ENCODE measurements around the gene IFNE. TPM values are rescaled to one million over a fixed set of nuclear protein-coding genes. Genes with fewer than 3 reads are reported as not detected.

IFNE gene
- total RNA-seq, 2 experiments from 2014 or later, result not detected

DNA sequence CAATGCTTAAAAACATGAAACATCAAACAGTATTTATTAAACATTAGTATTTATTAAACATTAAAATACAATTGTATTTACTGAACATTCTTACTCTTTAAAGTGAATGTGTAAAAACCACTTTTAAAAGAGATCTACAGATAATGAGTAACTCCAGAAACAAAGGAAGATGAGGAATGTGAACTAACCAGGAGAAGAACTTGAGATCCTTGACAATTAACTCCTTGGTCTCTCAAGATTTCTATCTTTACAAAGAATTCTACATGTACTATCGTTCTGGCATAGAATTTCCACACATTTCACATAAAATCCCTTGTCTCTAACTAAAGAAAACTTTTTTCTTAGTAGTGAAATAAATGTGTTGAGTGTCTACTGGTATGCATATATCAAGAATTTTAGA is 28.7 kb upstream of the IFNE start:
- Mint-ChIP-seq H3K4me1 (peaks cover 6% of the 10 kb centered on the region), H3K27me3 (no peaks in the 10 kb centered on the region), H3K36me3 (no peaks in the 10 kb centered on the region), H3K27ac (no peak overlapping the region), H3K9me3 (ENCODE audit: low read depth) (no peaks in the 10 kb centered on the region), H3K4me3 (no peak overlapping the region)
- no peak for ATAC-seq
- no peak for DNase-seq
- CTCF ChIA-PET, result no interaction called here

DNA sequence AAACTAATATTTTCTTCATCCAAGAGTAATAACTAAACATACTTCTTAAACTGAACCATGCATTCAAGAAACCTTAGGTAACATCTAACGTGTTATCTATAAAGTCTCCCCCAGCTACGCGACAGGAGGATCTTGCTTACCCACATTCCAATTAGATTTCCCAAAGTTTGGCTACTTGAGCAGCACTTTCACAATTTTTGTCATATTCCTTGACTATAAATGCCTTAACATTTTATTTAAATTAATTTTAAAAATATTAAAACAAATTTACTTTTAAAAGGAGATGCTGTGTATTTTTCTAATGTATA is 25.3 kb upstream of the IFNE start:
- H3K27ac Mint-ChIP-seq, result no peak overlapping the region
- DNase-seq, result no peak
- H3K36me3 Mint-ChIP-seq, result no peaks in the 10 kb centered on the region

DNA sequence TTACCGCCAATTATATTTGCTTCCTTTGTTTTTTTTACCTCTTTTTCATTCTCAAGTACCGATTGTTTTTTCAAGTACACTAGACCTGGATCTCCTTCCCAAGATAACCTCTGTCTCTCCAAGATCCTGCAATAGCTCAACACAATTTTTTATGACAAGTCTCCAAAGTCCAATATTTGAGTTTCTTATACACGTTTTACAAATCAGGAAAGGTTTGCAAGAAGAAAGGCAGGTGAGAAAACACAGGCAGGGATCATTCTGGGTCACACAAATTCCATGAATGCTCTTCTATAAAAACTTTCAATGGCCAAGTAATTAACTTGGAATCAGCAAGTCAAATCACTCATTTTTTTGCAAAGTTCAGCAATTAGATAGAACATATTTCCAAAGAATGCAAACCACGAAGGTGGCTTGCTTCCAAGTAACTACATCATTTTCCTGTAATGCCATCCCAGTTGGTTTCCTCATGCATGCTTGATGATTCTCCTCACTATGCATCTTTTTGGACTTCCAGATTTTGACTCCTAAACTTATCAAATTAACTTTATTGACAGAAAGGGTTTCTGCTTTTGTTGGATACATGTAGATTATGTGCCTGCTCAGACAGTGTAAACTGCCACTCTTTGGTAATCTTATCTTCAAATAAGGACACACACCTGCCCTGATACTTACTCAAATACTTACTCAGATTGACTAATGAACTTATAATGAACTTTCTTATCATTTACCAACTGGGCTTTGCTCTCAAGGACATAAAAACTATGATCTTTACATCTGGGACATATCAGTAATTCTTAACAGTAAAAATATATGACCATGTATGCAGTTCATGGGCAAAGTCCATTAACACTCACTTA is 24.7 kb upstream of the IFNE start:
- ATAC-seq (no peak), DNase-seq (no peak)
- Mint-ChIP-seq H3K4me3 (no peak overlapping the region), H3K36me3 (no peaks in the 10 kb centered on the region), H3K9me3 (ENCODE audit: low read depth) (no peaks in the 10 kb centered on the region), H3K27me3 (no peaks in the 10 kb centered on the region), H3K4me1 (peaks cover 7% of the 10 kb centered on the region), H3K27ac (no peak overlapping the region)
- CTCF ChIA-PET, result no interaction called here

More for the DNA sequence above, 25.3 kb upstream of the IFNE start:
- CTCF ChIA-PET, result no interaction called here
- Mint-ChIP-seq H3K4me3 (no peak overlapping the region), H3K4me1 (peaks cover 7% of the 10 kb centered on the region), H3K9me3 (ENCODE audit: low read depth) (no peaks in the 10 kb centered on the region), H3K27me3 (no peaks in the 10 kb centered on the region)
- no peak for ATAC-seq

DNA sequence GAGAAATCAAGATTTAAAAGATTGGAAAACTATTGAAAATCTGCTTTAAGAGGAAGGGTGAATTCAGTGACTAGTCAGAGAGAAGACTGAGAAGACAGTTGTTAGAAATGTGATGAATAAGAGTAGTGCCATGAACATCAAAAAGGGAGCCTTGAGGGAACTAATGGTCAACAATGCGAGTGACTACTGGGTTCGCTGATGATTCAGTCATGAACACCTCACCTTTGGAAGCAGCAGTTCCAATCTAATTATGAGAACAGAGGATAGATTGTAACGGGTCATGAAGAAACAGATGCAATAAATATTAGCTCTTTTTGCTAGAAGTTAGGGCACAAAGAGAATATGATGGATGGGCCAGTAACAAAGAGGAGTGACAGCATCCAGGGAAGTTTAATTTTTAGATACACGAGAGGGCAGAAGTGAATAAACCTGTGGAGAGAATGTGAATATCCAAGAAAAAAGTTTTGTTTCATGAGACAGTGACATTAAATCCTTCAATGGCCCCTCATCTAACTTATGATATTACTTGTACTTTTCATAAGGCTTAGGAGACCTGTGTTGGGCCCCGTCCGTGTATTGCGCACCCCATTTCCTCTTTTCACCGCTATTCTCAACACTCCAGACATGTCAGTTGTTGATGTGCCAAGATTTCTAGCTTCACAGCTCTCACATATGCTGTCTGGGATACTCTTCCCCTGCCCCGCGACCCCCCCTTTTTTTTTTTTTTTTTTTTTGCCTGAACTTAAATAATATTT is 23.5 kb upstream of the IFNE start:
- no peaks in the 10 kb centered on the region for H3K9me3 Mint-ChIP-seq (ENCODE audit: low read depth)
- H3K4me3 Mint-ChIP-seq, result no peak overlapping the region
- no peaks in the 10 kb centered on the region for H3K36me3 Mint-ChIP-seq
- CTCF ChIA-PET, result no interaction called here
- ATAC-seq (no peak), DNase-seq (no peak)
- H3K27ac Mint-ChIP-seq, result no peak overlapping the region
- peaks cover 9% of the 10 kb centered on the region for H3K4me1 Mint-ChIP-seq
- H3K27me3 Mint-ChIP-seq, result no peaks in the 10 kb centered on the region

DNA sequence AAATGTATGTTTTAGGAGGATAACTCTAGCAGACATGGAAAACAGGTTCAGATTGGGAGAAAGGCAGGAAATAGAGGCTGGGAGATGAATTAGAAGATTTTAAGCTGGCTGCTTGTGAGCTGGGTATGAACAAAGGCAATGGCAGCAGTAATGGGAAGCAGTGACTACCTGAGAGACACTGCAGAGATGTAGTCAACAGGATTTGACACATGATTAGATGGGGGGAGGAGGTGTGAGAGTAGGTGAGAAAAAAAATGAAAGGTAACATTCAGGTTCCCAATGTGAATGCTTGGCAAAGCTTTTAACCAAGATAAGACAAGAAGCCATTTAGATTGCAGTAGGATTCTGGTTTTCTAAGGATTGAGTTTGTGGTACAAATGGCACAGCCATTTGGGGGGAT is 22.8 kb upstream of the IFNE start:
- CTCF ChIA-PET, result no interaction called here
- ATAC-seq (no peak), DNase-seq (no peak)
- H3K27me3 Mint-ChIP-seq, result no peaks in the 10 kb centered on the region
- no peaks in the 10 kb centered on the region for H3K9me3 Mint-ChIP-seq (ENCODE audit: low read depth)
- H3K4me3 Mint-ChIP-seq, result no peak overlapping the region
- no peaks in the 10 kb centered on the region for H3K36me3 Mint-ChIP-seq
- no peak overlapping the region for H3K27ac Mint-ChIP-seq
- peaks cover 12% of the 10 kb centered on the region for H3K4me1 Mint-ChIP-seq

DNA sequence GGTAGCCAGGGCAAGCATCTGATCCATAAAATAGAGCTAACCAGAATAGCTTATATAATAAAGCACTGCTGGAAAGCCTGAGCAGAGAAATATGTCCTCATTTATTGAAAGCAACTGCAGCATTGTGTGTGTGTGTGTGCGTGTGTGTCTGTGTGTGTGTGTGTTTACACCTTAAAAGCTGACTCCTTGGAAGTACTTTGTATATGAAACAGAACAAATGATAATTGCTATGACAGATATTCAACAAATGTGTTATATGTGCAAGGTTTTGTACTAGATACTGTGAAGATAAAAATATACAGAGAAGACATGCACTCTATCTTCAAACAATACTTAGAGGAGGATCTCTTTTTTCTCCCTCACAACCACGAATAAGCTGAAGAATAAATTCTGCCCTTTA is 22.0 kb upstream of the IFNE start:
- Mint-ChIP-seq H3K27me3 (no peaks in the 10 kb centered on the region), H3K9me3 (ENCODE audit: low read depth) (no peaks in the 10 kb centered on the region), H3K27ac (no peak overlapping the region), H3K4me1 (peaks cover 12% of the 10 kb centered on the region), H3K36me3 (no peaks in the 10 kb centered on the region), H3K4me3 (no peak overlapping the region)
- DNase-seq (no peak), ATAC-seq (no peak)
- CTCF ChIA-PET, result no interaction called here

DNA sequence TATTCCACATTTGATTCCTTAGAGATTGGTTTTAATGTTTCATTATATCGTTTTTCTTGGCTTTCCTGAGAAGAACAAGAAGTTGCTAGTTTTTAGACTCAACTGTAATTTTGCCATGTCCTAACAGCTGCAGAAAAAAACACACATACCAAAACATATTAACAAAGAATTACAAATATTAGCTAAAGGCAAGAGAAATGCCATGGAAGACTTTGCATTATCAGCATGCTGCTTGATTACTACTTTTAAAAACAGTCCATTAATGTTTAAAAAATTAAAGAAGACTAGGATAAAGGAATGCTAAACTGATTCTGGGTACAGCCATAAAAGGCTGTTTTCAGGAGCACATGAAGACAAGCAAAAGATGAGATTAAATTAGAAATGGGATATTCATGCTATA is 20.5 kb upstream of the IFNE start:
- DNase-seq (no peak), ATAC-seq (no peak)
- CTCF ChIA-PET, result no interaction called here
- no peak overlapping the region for H3K27ac Mint-ChIP-seq
- H3K27me3 Mint-ChIP-seq, result no peaks in the 10 kb centered on the region
- H3K4me3 Mint-ChIP-seq, result no peak overlapping the region
- H3K36me3 Mint-ChIP-seq, result no peaks in the 10 kb centered on the region
- H3K4me1 Mint-ChIP-seq, result peaks cover 12% of the 10 kb centered on the region
- no peaks in the 10 kb centered on the region for H3K9me3 Mint-ChIP-seq (ENCODE audit: low read depth)

DNA sequence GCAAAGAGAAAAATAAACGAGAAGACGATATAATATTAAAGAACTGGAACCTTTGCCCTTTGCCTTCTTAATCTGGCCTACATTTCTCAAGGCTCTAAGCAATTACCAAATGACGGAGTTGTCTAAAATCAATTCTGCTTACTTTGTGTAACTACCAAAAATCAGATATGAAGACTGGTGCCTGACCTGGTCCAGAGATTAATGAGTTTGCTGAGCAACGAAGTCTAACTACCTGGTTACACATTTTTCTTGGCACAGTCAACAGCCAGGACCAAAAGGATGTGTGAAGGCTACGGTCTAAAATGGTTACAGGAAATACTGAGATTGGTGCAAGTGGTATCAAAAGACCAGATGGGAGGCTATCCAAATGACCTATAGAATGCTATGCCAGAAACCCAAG is 17.8 kb upstream of the IFNE start:
- Mint-ChIP-seq H3K4me1 (peaks cover 5% of the 10 kb centered on the region), H3K4me3 (no peak overlapping the region), H3K27ac (no peak overlapping the region), H3K36me3 (no peaks in the 10 kb centered on the region), H3K27me3 (no peaks in the 10 kb centered on the region), H3K9me3 (ENCODE audit: low read depth) (no peaks in the 10 kb centered on the region)
- CTCF ChIA-PET, result no interaction called here
- no peak for ATAC-seq
- DNase-seq, result no peak

DNA sequence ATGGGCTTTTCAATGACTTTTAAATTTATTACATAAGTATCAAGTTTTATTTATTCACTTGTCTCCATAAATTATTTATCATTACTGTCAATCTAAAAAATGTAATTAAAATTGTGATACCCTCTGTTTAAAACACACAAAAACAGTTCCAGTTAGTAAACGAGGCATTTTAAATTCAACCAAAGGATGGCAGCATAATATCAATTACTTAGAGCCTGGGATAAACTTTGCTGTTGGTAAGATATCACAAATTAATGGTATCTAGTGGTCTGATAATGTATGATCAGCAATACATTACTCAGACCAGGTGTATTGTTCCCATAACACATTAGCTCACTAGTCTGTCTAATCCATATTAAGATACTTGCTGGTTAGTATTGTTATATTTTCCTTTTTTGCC is 9.6 kb upstream of the IFNE start:
- Mint-ChIP-seq H3K4me1 (no peaks in the 10 kb centered on the region), H3K36me3 (no peaks in the 10 kb centered on the region), H3K9me3 (ENCODE audit: low read depth) (no peaks in the 10 kb centered on the region), H3K27me3 (peaks cover 3% of the 10 kb centered on the region), H3K27ac (no peak overlapping the region), H3K4me3 (no peak overlapping the region)
- CTCF ChIA-PET, result interaction anchor here (1.3 kb wide), 1 partner anchor 297 kb away, joined by 4 read pairs; no protein-coding TSS in a partner anchor
- DNase-seq, result no peak
- ATAC-seq, result no peak

DNA sequence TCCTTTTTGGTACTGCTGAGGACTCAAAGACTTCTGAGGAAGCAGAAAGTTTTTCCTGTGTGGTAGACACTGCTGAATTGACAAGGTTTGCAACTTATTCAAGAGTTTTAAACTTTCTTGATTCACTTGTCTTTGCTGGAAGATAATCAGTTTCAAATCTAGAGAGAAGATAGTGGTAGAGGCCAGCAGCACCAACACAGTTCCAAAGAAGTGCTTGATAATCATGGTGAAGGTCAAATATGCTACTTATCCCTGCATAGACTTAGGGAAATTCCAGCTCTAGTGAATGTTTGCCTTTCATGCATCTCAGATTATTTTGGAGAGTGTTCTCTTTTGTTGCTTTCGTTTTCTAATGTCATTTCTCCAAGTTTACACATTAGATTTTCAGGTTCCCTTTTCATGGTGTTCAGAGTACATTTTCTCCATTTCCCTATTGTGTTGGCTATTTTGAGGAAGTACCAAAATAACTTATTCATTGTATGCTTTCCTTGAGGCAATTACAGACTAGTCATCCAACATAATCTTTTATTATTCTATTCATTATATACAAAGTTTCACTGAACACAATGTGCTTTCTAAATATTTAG is 550 bp downstream of the IFNE start:
- H3K4me1 Mint-ChIP-seq, result peaks cover 8% of the 10 kb centered on the region
- ATAC-seq (no peak), DNase-seq (no peak)
- peaks cover 9% of the 10 kb centered on the region for H3K27me3 Mint-ChIP-seq
- H3K27ac Mint-ChIP-seq, result no peak overlapping the region
- H3K4me3 Mint-ChIP-seq, result no peak overlapping the region
- CTCF ChIA-PET, result interaction anchor here (0.6 to 0.7 kb wide), 2 partner anchors 10 to 907 kb away, joined by 3 read pairs; no protein-coding TSS in a partner anchor
- no peaks in the 10 kb centered on the region for H3K36me3 Mint-ChIP-seq
- no peaks in the 10 kb centered on the region for H3K9me3 Mint-ChIP-seq (ENCODE audit: low read depth)

DNA sequence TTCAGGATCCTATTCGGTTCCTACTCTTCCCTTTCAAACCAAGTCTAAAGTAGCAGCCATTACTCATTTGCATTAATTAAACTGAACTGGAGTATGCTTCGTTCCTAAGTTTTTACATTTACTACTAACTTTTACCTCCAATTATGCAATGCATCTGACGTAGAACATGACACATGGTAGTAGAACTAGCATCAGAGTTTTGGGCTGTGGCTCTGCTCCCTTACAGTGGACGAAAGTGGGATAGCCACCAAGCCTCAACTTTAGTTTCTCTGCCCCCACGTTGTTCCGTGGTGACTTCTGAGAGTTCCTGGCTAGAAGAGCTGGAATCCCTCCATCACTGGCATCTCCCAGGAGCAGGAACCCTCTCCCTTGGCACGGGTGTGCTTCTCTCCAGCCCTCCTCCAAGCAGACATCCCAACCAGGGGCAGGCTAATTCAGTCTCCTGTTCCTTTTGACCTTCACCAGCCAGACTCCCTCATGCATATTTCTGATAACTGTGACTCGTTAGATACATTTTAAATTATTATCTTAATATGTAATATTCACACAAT is 2.9 kb downstream of the IFNE start:
- ATAC-seq (no peak), DNase-seq (no peak)
- no peak overlapping the region for H3K27ac Mint-ChIP-seq
- H3K36me3 Mint-ChIP-seq, result no peaks in the 10 kb centered on the region
- H3K27me3 Mint-ChIP-seq, result peaks cover 6% of the 10 kb centered on the region
- peaks cover 8% of the 10 kb centered on the region for H3K4me1 Mint-ChIP-seq
- no peaks in the 10 kb centered on the region for H3K9me3 Mint-ChIP-seq (ENCODE audit: low read depth)
- CTCF ChIA-PET, result no interaction called here
- no peak overlapping the region for H3K4me3 Mint-ChIP-seq

DNA sequence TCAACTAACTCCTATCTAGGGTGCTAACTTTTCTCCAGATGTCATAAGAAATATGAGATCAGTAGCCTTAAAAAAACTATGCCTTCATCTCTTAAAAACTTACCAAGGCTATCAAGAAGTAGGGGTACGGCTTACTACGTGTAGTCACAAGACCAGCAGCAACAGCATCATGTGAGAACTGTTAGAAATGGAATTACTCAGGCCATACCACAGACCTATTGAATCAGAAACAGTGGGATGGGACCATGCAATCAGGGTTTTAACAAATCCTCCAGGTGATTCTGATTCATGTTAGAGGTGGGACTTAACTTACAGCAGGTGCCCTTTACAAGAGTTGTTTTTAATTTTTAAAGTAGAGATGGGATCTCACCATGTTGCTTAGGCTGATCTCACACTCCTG is 4.6 kb downstream of the IFNE start:
- no peak for DNase-seq
- no peak for ATAC-seq
- peaks cover 8% of the 10 kb centered on the region for H3K27me3 Mint-ChIP-seq
- H3K27ac Mint-ChIP-seq, result no peak overlapping the region
- H3K9me3 Mint-ChIP-seq (ENCODE audit: low read depth), result no peaks in the 10 kb centered on the region
- CTCF ChIA-PET, result interaction anchor here (1.8 kb wide), 1 partner anchor 11 kb away, joined by 6 read pairs; no protein-coding TSS in a partner anchor
- H3K4me3 Mint-ChIP-seq, result no peak overlapping the region
- H3K4me1 Mint-ChIP-seq, result peaks cover 8% of the 10 kb centered on the region
- no peaks in the 10 kb centered on the region for H3K36me3 Mint-ChIP-seq

DNA sequence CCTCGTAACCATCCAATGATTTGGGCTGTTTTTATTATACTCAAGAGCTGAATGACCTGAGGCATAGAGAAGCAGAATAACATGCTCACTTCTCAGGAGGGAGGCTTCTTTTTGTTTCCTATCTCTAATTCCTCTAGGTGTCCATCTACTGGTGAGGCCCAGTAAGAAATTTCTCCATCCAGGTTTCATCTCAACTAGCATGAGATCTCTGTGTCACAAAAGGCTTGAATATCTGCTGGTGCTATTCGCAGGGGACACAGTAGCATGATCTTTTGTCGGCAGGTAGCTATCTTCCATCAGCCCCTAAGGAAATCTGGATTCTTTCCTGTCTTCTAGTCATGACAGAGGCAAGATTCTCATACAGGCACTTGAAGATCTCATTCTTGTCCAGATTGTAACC is 8.9 kb downstream of the IFNE start:
- CTCF ChIA-PET, result interaction anchor here (0.9 kb wide), 1 partner anchor 183 kb away, joined by 3 read pairs; no protein-coding TSS in a partner anchor
- Mint-ChIP-seq H3K36me3 (no peaks in the 10 kb centered on the region), H3K4me3 (no peak overlapping the region), H3K4me1 (peaks cover 6% of the 10 kb centered on the region), H3K27me3 (peaks cover 11% of the 10 kb centered on the region), H3K27ac (no peak overlapping the region), H3K9me3 (ENCODE audit: low read depth) (no peaks in the 10 kb centered on the region)
- no peak for ATAC-seq
- DNase-seq, result no peak
